IgD-negative memory B cell (primary cell): ENCODE measurements around the gene TREH. TPM values are rescaled to one million over a fixed set of nuclear protein-coding genes. Genes with fewer than 3 reads are reported as not detected.
"Not testable (repeated sequence)": the region's sequence is repeated elsewhere in the genome, so short reads cannot be mapped to it uniquely, and the experiment has no call there.

Source experiments
- H3K27ac Mint-ChIP-seq, 3 donors: one replicate each; pipeline ENCODE4 v1.8.0; 2020 to 2022; ENCODE audit warnings: mild to moderate bottlenecking in 3 of 3, mixed read lengths in 3 of 3, moderate library complexity in 1 of 3
- H3K27me3 Mint-ChIP-seq: one replicate; pipeline ENCODE4 v1.8.0; 2021; ENCODE audit warnings: mixed read lengths
- H3K36me3 Mint-ChIP-seq: one replicate; pipeline ENCODE4 v1.8.0; 2020; ENCODE audit warnings: mild to moderate bottlenecking, mixed read lengths
- H3K4me1 Mint-ChIP-seq, 3 donors: one replicate each; pipeline ENCODE4 v1.8.0; 2020 to 2022; ENCODE audit warnings: mixed read lengths in 3 of 3, mild to moderate bottlenecking in 1 of 3
- H3K4me3 Mint-ChIP-seq, 4 donors: one replicate each; pipeline ENCODE4 v1.8.0; 2020 to 2022; ENCODE audit warnings: mild to moderate bottlenecking in 4 of 4, mixed read lengths in 4 of 4, moderate library complexity in 3 of 4
- H3K9me3 Mint-ChIP-seq, 3 donors: one replicate each; pipeline ENCODE4 v1.8.0; 2020 to 2021; ENCODE audit warnings: mixed read lengths in 3 of 3, mild to moderate bottlenecking in 1 of 3
- polyA plus RNA-seq: library from polyadenylated mRNA; unstranded; fragments of 300-500 nt; fragmentation: Illumina TruSeq; gene quantifications from one replicate; pipeline ENCODE4 v1.2.3, GENCODE V29; 2021

TREH gene
- polyA plus RNA-seq, 1 donor from 2014 or later: not detected

DNA sequence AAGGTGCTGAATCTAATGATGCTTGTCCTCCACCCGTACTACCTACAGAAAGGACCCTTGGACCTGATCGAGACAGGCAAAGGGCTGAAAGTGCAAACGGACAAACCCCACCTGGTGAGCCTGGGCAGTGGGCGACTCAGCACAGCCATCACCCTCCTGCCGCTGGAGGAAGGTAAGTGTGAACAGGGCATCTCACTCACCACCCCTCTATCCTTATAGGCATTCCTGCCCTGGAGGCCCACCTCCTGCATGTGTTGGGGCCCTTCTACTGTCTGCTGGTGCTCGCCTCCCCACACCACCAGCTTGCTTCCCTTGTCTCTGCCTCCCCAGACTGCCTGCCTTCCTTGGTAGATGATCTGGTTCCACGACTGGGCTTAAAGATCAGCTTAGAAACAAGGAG is 64.9 kb downstream of the TREH start:
- H3K4me3 Mint-ChIP-seq: no peak overlapping the region
- H3K27me3 Mint-ChIP-seq: peaks cover 13% of the 10 kb centered on the region
- H3K36me3 Mint-ChIP-seq: peaks cover 2% of the 10 kb centered on the region

DNA sequence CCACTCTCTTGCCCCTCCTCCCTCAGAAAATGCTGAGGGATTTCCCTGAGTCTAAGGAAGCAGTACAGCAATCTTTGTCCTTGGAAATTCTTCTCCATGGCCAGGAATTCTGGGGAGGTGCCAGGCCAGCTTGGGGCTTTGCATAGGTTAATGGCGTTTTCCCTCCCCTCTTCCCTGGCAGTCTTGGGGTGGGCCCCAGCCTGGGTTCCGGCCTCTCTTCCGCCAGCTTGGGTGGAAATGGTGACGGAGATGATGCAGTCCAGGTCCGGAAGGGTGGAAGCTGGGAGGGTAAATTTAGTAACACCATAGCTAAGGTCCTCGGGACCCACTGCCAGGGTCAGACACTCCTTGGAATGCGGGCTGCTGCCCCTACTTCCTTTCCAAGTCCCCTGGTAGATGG is 67.1 kb downstream of the TREH start:
- Mint-ChIP-seq H3K27ac (no peak overlapping the region), H3K4me1 (peaks cover 0 to 13% (median 12%) of the 10 kb centered on the region in 3 donors), H3K9me3 (no peaks in the 10 kb centered on the region), H3K36me3 (peaks cover 2% of the 10 kb centered on the region), H3K4me3 (peak overlapping the region in 2 of 4 donors; percentile 20 to 63), H3K27me3 (peaks cover 13% of the 10 kb centered on the region)

More for the DNA sequence above, 64.9 kb downstream of the TREH start:
- Mint-ChIP-seq H3K4me1 (peaks cover 0 to 3% (median 3%) of the 10 kb centered on the region in 3 donors), H3K9me3 (no peaks in the 10 kb centered on the region), H3K27ac (no peak overlapping the region)

DNA sequence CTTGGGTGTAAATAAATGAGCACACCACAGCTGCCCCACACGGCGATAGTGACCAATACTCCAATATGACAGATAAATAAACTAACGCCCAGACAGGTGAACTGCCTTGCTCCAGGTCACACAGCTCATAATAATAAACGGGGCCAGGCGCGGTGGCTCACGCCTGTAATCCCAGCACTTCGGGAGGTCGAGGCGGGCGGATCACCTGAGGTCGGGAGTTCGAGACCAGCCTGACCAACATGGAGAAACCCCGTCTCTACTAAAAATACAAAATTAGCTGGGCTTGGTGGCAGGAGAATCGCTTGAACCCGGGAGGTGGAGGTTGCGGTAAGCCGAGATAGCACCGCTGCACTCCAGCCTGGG is 68.0 kb downstream of the TREH start:
- Mint-ChIP-seq H3K27ac (peak overlapping the region in 1 of 3 donors; percentile 12), H3K4me3 (peak overlapping the region in 3 of 4 donors; percentile 50 to 79 (median 69)), H3K27me3 (peaks cover 13% of the 10 kb centered on the region), H3K4me1 (peaks cover 0 to 15% (median 13%) of the 10 kb centered on the region in 3 donors)
- not testable (repeated sequence) for H3K9me3 Mint-ChIP-seq, H3K36me3 Mint-ChIP-seq

DNA sequence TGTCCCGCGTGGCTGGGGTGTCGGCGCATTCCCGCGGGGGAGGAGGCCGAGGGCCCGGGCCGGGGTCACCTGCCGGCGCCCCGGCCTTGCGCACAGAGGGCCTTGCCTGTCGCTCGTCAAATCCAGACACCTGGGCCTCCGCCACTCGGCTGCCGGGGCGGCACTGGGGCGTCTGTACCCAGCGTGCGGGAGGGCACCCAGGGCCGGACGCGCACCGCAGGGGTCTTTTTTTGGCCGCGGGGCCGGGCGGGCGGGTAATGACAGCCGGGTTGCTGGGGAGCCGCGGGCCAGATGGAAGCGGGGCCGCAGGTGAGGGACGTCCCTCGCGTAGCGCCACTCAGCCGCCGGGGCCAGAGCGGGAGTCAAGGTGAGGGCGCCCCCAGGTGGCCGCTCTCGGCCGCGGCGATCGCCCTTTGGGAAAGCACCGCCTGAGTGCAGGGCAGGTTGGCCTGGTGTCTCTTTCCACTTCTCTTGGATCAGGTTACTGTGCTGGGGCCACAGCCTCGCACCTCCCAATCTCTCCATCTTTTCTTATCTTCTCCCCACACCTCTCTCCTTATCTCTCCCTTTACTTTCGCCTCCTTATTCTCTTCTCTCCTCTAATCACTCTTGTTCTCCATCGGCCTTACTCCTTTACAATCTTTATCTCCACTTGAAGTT is 68.5 kb downstream of the TREH start:
- Mint-ChIP-seq H3K27ac (peak overlapping the region in 1 of 3 donors; percentile 12), H3K4me1 (peaks cover 0 to 15% (median 13%) of the 10 kb centered on the region in 3 donors), H3K27me3 (peaks cover 13% of the 10 kb centered on the region), H3K9me3 (no peaks in the 10 kb centered on the region), H3K36me3 (peaks cover 2% of the 10 kb centered on the region), H3K4me3 (peak overlapping the region; percentile 50 to 87 (median 72))

DNA sequence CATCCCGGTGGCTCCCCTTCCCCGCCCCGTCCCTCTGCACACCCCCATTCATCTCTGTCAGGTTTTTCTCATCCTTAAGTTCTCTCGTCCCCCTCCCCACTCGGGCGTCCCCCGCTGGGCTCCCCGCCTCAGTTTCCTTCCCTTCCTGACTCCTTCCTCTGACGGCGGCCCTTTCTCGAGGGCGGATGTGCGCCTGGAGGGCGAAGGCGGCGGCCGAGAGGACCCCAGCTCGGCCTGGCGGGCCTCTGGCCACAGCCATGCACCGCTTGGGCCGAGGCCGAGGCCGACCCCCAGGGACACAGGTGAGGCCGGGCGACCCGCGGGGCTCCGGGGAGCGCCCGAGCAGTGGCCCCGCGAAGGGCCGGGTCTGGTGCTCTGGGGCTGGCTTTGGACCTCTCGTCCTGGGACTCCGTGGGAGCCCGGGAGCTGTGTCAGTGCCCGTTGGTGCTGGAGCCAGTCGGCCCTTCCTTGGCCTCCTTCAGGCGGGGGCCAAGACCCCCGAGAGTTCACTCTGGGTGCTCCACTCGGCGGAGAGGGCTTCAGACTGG is 69.2 kb downstream of the TREH start:
- H3K4me1 Mint-ChIP-seq: peaks cover 0 to 15% (median 13%) of the 10 kb centered on the region in 3 donors
- H3K4me3 Mint-ChIP-seq: peak overlapping the region; percentile 84 to 91 (median 86)
- peaks cover 13% of the 10 kb centered on the region for H3K27me3 Mint-ChIP-seq
- H3K9me3 Mint-ChIP-seq: no peaks in the 10 kb centered on the region
- peak overlapping the region in 1 of 3 donors; percentile 95 for H3K27ac Mint-ChIP-seq
- H3K36me3 Mint-ChIP-seq: peaks cover 2% of the 10 kb centered on the region

DNA sequence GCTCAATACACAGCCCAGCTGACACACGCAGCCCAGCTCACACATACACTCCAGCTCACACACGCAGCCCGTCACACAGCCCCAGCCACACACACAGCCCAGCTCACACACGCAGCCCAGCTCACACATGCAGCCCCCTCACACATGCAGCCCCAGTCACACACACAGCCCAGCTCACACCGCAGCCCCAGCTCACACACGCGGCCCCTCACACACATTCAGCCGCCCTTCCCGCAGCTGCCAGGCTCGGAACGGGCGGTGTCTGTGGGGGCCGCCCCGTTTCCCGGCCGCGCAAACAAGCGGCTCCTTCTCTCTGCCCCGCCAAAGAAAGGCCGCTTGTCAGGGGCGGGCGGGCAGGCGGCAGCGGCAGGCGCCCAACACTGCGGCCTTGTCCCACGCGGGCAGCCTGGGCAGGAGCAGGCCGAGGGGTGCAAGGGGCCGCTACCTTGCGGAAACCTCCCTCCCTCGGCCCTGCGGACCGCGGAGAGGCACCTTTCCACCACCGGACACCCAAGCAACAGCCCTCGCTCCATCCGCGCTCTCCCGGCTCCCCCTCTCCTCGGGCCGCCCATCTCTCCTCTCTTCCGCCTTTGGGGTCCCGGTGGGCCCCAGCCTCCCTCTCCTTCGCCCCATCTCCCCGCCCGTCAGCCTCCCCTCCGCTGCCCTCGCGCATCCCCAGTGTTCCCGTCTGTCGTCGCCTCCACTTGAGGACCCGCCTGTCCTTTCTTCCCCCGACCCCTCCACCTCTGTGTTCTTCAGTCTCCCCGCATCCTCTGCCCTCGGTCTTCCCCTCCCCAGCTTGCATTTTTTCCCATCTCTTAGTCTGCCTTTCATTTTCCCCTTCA is 69.8 kb downstream of the TREH start:
- Mint-ChIP-seq H3K27ac (peak overlapping the region in 2 of 3 donors; percentile 93 to 95), H3K27me3 (peaks cover 11% of the 10 kb centered on the region), H3K36me3 (peaks cover 2% of the 10 kb centered on the region), H3K4me1 (peaks cover 0 to 15% (median 13%) of the 10 kb centered on the region in 3 donors), H3K9me3 (no peaks in the 10 kb centered on the region), H3K4me3 (peak overlapping the region; percentile 84 to 91 (median 86))

DNA sequence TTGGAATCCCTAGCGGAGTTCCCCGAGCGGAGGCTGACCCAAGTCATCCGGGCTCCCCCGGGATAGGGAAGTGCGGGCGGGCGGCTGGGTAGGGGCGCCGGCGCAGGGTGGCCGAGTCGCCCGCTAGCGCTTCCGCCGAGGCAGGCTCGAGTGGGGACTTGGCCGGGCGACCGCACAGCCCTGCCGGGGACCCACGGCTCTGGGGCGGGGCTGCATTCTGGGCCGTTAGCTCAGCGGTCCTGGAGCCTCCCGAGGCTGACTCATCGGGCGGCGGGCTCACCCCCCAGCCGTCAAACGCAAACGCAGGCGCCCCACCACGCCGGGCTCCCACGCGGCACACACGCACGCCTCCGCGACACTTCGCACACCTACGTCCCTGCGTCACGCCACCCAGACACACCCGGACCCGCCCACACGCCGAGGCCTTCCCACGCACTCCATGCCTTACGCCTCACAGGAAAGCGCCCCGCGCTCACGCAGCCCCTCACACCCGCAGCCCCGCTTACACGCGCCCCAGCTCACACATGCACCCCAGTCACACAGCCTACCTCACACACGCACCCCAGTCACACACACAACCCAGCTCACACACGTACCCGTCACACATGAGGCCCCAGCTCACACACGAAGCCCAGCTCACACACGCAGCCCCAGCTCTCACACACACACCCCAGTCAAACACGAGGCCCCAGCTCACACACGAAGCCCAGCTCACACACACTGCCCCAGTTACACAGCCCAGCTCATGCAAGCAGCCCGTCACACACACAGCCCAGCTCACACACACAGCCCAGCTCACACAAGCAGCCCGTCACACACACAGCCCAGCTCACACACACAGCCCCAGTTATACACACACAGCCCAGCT is 70.9 kb downstream of the TREH start:
- no peaks in the 10 kb centered on the region for H3K9me3 Mint-ChIP-seq
- H3K27me3 Mint-ChIP-seq: peaks cover 11% of the 10 kb centered on the region
- H3K4me3 Mint-ChIP-seq: peak overlapping the region; percentile 84 to 91 (median 86)
- peak overlapping the region; percentile 35 to 95 (median 93) for H3K27ac Mint-ChIP-seq
- peaks cover 0 to 15% (median 13%) of the 10 kb centered on the region in 3 donors for H3K4me1 Mint-ChIP-seq
- peaks cover 2% of the 10 kb centered on the region for H3K36me3 Mint-ChIP-seq

DNA sequence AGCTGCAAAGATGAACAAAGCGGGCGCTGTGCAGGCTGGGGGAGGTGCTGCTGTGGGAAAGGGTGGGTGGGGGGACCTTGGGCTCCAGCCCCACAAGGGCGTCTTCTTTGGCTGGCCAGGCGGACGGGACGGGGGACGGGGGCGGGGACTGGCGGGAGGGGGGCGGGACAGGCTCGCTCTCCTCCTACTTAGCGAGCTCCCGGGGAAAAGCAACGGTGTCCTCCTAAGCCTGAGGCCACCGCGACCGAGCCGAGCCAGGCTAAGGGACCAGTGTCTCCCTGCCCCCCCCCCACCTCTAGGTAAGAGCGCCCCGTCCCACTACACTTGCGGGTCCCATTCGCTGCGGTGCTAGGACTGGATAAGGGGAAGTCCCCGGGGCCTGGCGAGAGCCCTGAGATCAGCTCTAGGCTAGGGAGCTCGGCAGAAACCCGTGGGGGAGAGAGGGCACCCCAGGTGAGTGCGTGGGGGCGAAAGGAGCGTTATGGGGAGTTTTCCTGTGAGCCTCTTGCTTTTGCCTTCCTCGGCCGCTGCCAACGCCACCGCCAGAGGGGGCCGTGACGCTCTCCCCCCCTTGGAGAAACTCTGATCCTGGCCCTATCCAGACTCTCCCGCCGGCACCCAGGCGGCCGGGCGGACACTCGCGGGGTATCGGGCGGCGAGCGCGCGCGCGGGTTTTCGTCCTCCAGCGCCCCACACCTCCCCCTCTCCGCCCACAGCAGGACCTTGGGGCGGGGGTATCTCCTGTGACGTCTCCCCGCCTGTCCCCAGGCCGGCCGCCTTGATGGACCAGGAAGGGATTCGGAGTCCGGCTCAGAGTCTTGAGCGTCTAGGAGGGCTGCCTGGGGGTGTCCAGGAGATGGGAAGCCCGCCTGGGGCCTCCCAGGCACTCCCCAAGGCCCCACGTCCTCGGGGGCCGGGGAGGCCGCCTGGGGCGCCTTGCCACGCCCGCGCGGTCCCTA is 71.8 kb downstream of the TREH start, which contains the start of gene PHLDB1:
PHLDB1 (plus strand) TSS at position 215 of the 959 bp plus-strand sequence. CDS start 6,222 bp downstream, outside the sequence.
- H3K27ac Mint-ChIP-seq: peak within 1 kb of the TSS in 2 of 3 donors; percentile 48 to 95
- peaks cover 2% of the 10 kb centered on the region for H3K36me3 Mint-ChIP-seq
- H3K27me3 Mint-ChIP-seq: peaks cover 11% of the 10 kb centered on the region
- peak within 1 kb of the TSS; percentile 84 to 92 (median 89) for H3K4me3 Mint-ChIP-seq
- peaks cover 0 to 15% (median 13%) of the 10 kb centered on the region in 3 donors for H3K4me1 Mint-ChIP-seq
- H3K9me3 Mint-ChIP-seq: no peaks in the 10 kb centered on the region

Other genes starting within 250 kb of the TREH start
- gene KMT2A, start 243.2 kb downstream of the TREH start, polyA plus RNA-seq: 23.6 TPM
- 0.55 TPM for gene TTC36, start 152.2 kb downstream of the TREH start, polyA plus RNA-seq
- 11.2 TPM for gene TMEM25, start 148.5 kb downstream of the TREH start, polyA plus RNA-seq
- gene IFT46, start 113.7 kb downstream of the TREH start, polyA plus RNA-seq: 6.2 TPM
- 97.5 TPM for gene ARCN1, start 107.2 kb downstream of the TREH start, polyA plus RNA-seq
- gene PHLDB1, start 72.0 kb downstream of the TREH start, polyA plus RNA-seq: not detected
- gene DDX6, start 111.5 kb upstream of the TREH start, polyA plus RNA-seq: 81.9 TPM
- 93.4 TPM for gene CXCR5, start 204.2 kb upstream of the TREH start, polyA plus RNA-seq
- 2.8 TPM for gene BCL9L, start 246.3 kb upstream of the TREH start, polyA plus RNA-seq